Measurements from ENCODE around the gene PABPN1L. TPM values are rescaled to one million over a fixed set of nuclear protein-coding genes. Genes with fewer than 3 reads are reported as not detected.

The PABPN1L gene
- total and polyA plus RNA-seq, 2 donors (not counting 1 experiment from before 2014, with no cell fraction given), result 0.21 to 0.84 TPM

- Histone ChIP-seq H3K36me3 (replicated peaks in 1 of 2; ENCODE audit: control extremely low read depth in 1 of 2, control insufficient read depth in 1 of 2, extremely low read depth in 1 of 2, insufficient read depth in 2 of 2, low read length in 1 of 2) (peaks cover 0 to 72% of the 10 kb centered on the region in 2 experiments), H3K4me3 (ENCODE audit: control extremely low read depth in 1 of 5, extremely low read depth in 1 of 5, insufficient read depth in 1 of 5, low read depth in 2 of 5, low read length in 4 of 5) (no peak overlapping the region), H3K9me3 (ENCODE audit: control extremely low read depth in 1 of 3, control insufficient read depth in 2 of 3, insufficient read depth in 1 of 3, low read length in 2 of 3) (peaks cover 0 to 20% (median 0%) of the 10 kb centered on the region in 3 donors), H3K4me1 (ENCODE audit: control insufficient read depth in 2 of 2, insufficient read depth in 2 of 2, low read length in 2 of 2) (peaks cover 0 to 8% of the 10 kb centered on the region in 2 donors), H3K4me2 (replicated peaks; ENCODE audit: low read depth, low read length, poor library complexity, severe bottlenecking) (no peak overlapping the region), H4K20me1 (ENCODE audit: control insufficient read depth, insufficient read depth, low read length, poor library complexity, severe bottlenecking) (peaks cover 90% of the 10 kb centered on the region), H3K27ac (ENCODE audit: low read length in 2 of 2) (no peak overlapping the region), H2AFZ (ENCODE audit: insufficient read depth, low read depth, low read length, poor library complexity, severe bottlenecking) (no peak overlapping the region), H3K27me3 (replicated peaks in 1 of 4; ENCODE audit: control extremely low read depth in 1 of 4, control insufficient read depth in 3 of 4, insufficient read depth in 4 of 4, low read length in 3 of 4) (no peaks in the 10 kb centered on the region), H3K79me2 (ENCODE audit: control insufficient read depth, insufficient read depth, low read length) (no peaks in the 10 kb centered on the region), H3K9ac (ENCODE audit: low read length) (no peak overlapping the region)
- no peak overlapping the region for H3K4me3 Mint-ChIP-seq
- no peak overlapping the region for H3K27ac Mint-ChIP-seq
- ATAC-seq (ENCODE audit: low read depth), result no peak
- intact Hi-C loops (cut with micrococcal nuclease), result no loop called here
- POLR2A ChIA-PET, result no interaction called here
- H3K27me3 Mint-ChIP-seq, result no peaks in the 10 kb centered on the region
- no peak for DNase-seq
- TF ChIP-seq CTCF (IDR thresholded peaks at IDR 0.05) (no peak), EZH2 (IDR thresholded peaks at IDR 0.05; ENCODE audit: borderline replicate concordance, insufficient read depth, low read depth, low read length, poor library complexity, severe bottlenecking) (no peak)
- 96% methylated on average over 45 of the region's 45 CpGs for WGBS (ENCODE audit: insufficient coverage)
- CTCF ChIA-PET, result no interaction called here
- peaks cover 6% of the 10 kb centered on the region for H3K4me1 Mint-ChIP-seq
- no peaks in the 10 kb centered on the region for H3K9me3 Mint-ChIP-seq (ENCODE audit: insufficient read depth)
Measured at GRCh38 chr16:88878967-88879787, 12.7 kb upstream of the PABPN1L start.

GRCh38 chr16:88878356-88878755, 11.9 kb upstream of the PABPN1L start:
- 98% methylated on average over 20 of the region's 20 CpGs for WGBS (ENCODE audit: insufficient coverage)
- Histone ChIP-seq H3K36me3 (replicated peaks in 1 of 2; ENCODE audit: control extremely low read depth in 1 of 2, control insufficient read depth in 1 of 2, extremely low read depth in 1 of 2, insufficient read depth in 2 of 2, low read length in 1 of 2) (peaks cover 0 to 65% of the 10 kb centered on the region in 2 experiments), H2AFZ (ENCODE audit: insufficient read depth, low read depth, low read length, poor library complexity, severe bottlenecking) (no peak overlapping the region), H3K9me3 (ENCODE audit: control extremely low read depth in 1 of 3, control insufficient read depth in 2 of 3, insufficient read depth in 1 of 3, low read length in 2 of 3) (peaks cover 0 to 20% (median 0%) of the 10 kb centered on the region in 3 donors), H3K27me3 (replicated peaks in 1 of 4; ENCODE audit: control extremely low read depth in 1 of 4, control insufficient read depth in 3 of 4, insufficient read depth in 4 of 4, low read length in 3 of 4) (no peaks in the 10 kb centered on the region), H3K9ac (ENCODE audit: low read length) (no peak overlapping the region), H3K4me3 (ENCODE audit: control extremely low read depth in 1 of 5, extremely low read depth in 1 of 5, insufficient read depth in 1 of 5, low read depth in 2 of 5, low read length in 4 of 5) (no peak overlapping the region), H3K4me1 (ENCODE audit: control insufficient read depth in 2 of 2, insufficient read depth in 2 of 2, low read length in 2 of 2) (peaks cover 0 to 8% of the 10 kb centered on the region in 2 donors), H3K4me2 (replicated peaks; ENCODE audit: low read depth, low read length, poor library complexity, severe bottlenecking) (no peak overlapping the region), H3K79me2 (ENCODE audit: control insufficient read depth, insufficient read depth, low read length) (no peaks in the 10 kb centered on the region), H3K27ac (ENCODE audit: low read length in 2 of 2) (no peak overlapping the region), H4K20me1 (ENCODE audit: control insufficient read depth, insufficient read depth, low read length, poor library complexity, severe bottlenecking) (peaks cover 88% of the 10 kb centered on the region)
- Mint-ChIP-seq H3K4me3 (no peak overlapping the region), H3K9me3 (ENCODE audit: insufficient read depth) (no peaks in the 10 kb centered on the region), H3K27me3 (no peaks in the 10 kb centered on the region), H3K4me1 (peaks cover 6% of the 10 kb centered on the region), H3K27ac (no peak overlapping the region)
- DNase-seq, result no peak
- CTCF ChIA-PET, result no interaction called here
- no peak for ATAC-seq (ENCODE audit: low read depth)
- no peak for TF ChIP-seq EZH2 (IDR thresholded peaks at IDR 0.05; ENCODE audit: borderline replicate concordance, insufficient read depth, low read depth, low read length, poor library complexity, severe bottlenecking)
- no peak for TF ChIP-seq CTCF (IDR thresholded peaks at IDR 0.05)
- POLR2A ChIA-PET, result no interaction called here
- intact Hi-C loops (cut with micrococcal nuclease), result no loop called here
